Mesendoderm (in vitro differentiated cells): ENCODE results near the gene POLH. TPM values are rescaled to one million over a fixed set of nuclear protein-coding genes. Genes with fewer than 3 reads are reported as not detected.

Source experiments
- small RNA-seq: library from polyadenylated mRNA; stranded (forward); fragments of <200 nt; extraction: miRNeasy Mini kit (QIAGEN cat#:217004); gene quantifications from one replicate; pipeline ENCODE3, GENCODE V24; 2013; ENCODE audit not compliant: insufficient read depth

POLH gene

Small RNAs within 50 kb of the gene (small RNA-seq; reads per million reads assigned to genes)
- not detected for gene RF00426
